Stimulated activated naive CD8-positive, alpha-beta T cell treated with anti-CD3 and anti-CD28 coated beads, Interleukin-15, amount 100 ng/mL, for 72 hours (primary cell): ENCODE data around the gene WSCD2.
A peak's percentile ranks its signal among the peaks of the same experiment; 100 is the strongest.

ENCODE experiments used
- ATAC-seq: fragments of 150-1000 bp; cut with Tn5 transposase; 2 replicates; pipeline ENCODE4 v1.10.0; 2021; ENCODE audit warnings: mild to moderate bottlenecking, moderate library complexity
- DNase-seq, 2 donors: peaks; one replicate each; pipeline ENCODE4 v3.0.0; 2021 to 2022
- H3K27ac Mint-ChIP-seq, 2 donors: one replicate each; pipeline ENCODE4 v1.8.0; 2022; ENCODE audit warnings: mild to moderate bottlenecking in 2 of 2, mixed read lengths in 2 of 2, moderate library complexity in 2 of 2
- H3K27me3 Mint-ChIP-seq: one replicate; pipeline ENCODE4 v1.8.0; 2022; ENCODE audit warnings: mixed read lengths
- H3K4me1 Mint-ChIP-seq: one replicate; pipeline ENCODE4 v1.8.0; 2022; ENCODE audit warnings: mild to moderate bottlenecking, mixed read lengths
- H3K4me3 Mint-ChIP-seq, 2 donors: one replicate each; pipeline ENCODE4 v1.8.0; 2022; ENCODE audit warnings: mild to moderate bottlenecking in 2 of 2, mixed read lengths in 2 of 2, moderate library complexity in 1 of 2
- H3K9me3 Mint-ChIP-seq, 2 donors: one replicate each; pipeline ENCODE4 v1.8.0; 2022; ENCODE audit warnings: mixed read lengths in 2 of 2

Gene WSCD2

GRCh38 chr12:108101605-108102175 lies 27.4 kb upstream of the WSCD2 start:
- ATAC-seq (no peak), DNase-seq (no peak)
- Mint-ChIP-seq H3K4me1 (no peaks in the 10 kb centered on the region), H3K27ac (no peak overlapping the region), H3K9me3 (no peaks in the 10 kb centered on the region), H3K27me3 (peaks cover 16% of the 10 kb centered on the region), H3K4me3 (no peak overlapping the region)

GRCh38 chr12:108102363-108102762 lies 26.7 kb upstream of the WSCD2 start:
- peaks cover 16% of the 10 kb centered on the region for H3K27me3 Mint-ChIP-seq
- no peak overlapping the region for H3K4me3 Mint-ChIP-seq
- no peak overlapping the region for H3K27ac Mint-ChIP-seq
- no peaks in the 10 kb centered on the region for H3K4me1 Mint-ChIP-seq
- no peaks in the 10 kb centered on the region for H3K9me3 Mint-ChIP-seq
- ATAC-seq (no peak), DNase-seq (no peak)

- Mint-ChIP-seq H3K4me3 (no peak overlapping the region), H3K27ac (no peak overlapping the region), H3K27me3 (peaks cover 16% of the 10 kb centered on the region), H3K4me1 (no peaks in the 10 kb centered on the region), H3K9me3 (no peaks in the 10 kb centered on the region)
- DNase-seq (no peak), ATAC-seq (no peak)
Observed at GRCh38 chr12:108103087-108103486, 26.0 kb upstream of the WSCD2 start.

GRCh38 chr12:108103517-108103916 lies 25.6 kb upstream of the WSCD2 start:
- Mint-ChIP-seq H3K4me1 (no peaks in the 10 kb centered on the region), H3K9me3 (no peaks in the 10 kb centered on the region), H3K27ac (no peak overlapping the region), H3K4me3 (no peak overlapping the region), H3K27me3 (peaks cover 16% of the 10 kb centered on the region)
- ATAC-seq (no peak), DNase-seq (no peak)

GRCh38 chr12:108104657-108105056 lies 24.4 kb upstream of the WSCD2 start:
- ATAC-seq (no peak), DNase-seq (no peak)
- Mint-ChIP-seq H3K4me1 (no peaks in the 10 kb centered on the region), H3K9me3 (no peaks in the 10 kb centered on the region), H3K27me3 (peaks cover 16% of the 10 kb centered on the region), H3K4me3 (no peak overlapping the region), H3K27ac (no peak overlapping the region)

- H3K4me1 Mint-ChIP-seq, result no peaks in the 10 kb centered on the region
- H3K9me3 Mint-ChIP-seq, result no peaks in the 10 kb centered on the region
- peaks cover 5% of the 10 kb centered on the region for H3K27me3 Mint-ChIP-seq
- DNase-seq (no peak), ATAC-seq (no peak)
- H3K4me3 Mint-ChIP-seq, result no peak overlapping the region
- no peak overlapping the region for H3K27ac Mint-ChIP-seq
Observed at GRCh38 chr12:108106599-108106998, 22.5 kb upstream of the WSCD2 start.

GRCh38 chr12:108107293-108107692 lies 21.8 kb upstream of the WSCD2 start:
- Mint-ChIP-seq H3K4me1 (no peaks in the 10 kb centered on the region), H3K27me3 (peaks cover 5% of the 10 kb centered on the region), H3K4me3 (no peak overlapping the region), H3K27ac (no peak overlapping the region), H3K9me3 (no peaks in the 10 kb centered on the region)
- no peak for DNase-seq
- ATAC-seq, result no peak

GRCh38 chr12:108109504-108109903 lies 19.6 kb upstream of the WSCD2 start:
- DNase-seq (no peak), ATAC-seq (no peak)
- Mint-ChIP-seq H3K4me3 (no peak overlapping the region), H3K4me1 (no peaks in the 10 kb centered on the region), H3K27ac (no peak overlapping the region), H3K27me3 (peaks cover 5% of the 10 kb centered on the region), H3K9me3 (no peaks in the 10 kb centered on the region)

GRCh38 chr12:108109954-108110353 lies 19.1 kb upstream of the WSCD2 start:
- H3K27ac Mint-ChIP-seq, result no peak overlapping the region
- no peak overlapping the region for H3K4me3 Mint-ChIP-seq
- H3K4me1 Mint-ChIP-seq, result no peaks in the 10 kb centered on the region
- ATAC-seq, result no peak
- H3K9me3 Mint-ChIP-seq, result no peaks in the 10 kb centered on the region
- no peak for DNase-seq
- H3K27me3 Mint-ChIP-seq, result peaks cover 5% of the 10 kb centered on the region

GRCh38 chr12:108110844-108111243 lies 18.2 kb upstream of the WSCD2 start:
- Mint-ChIP-seq H3K27me3 (peaks cover 5% of the 10 kb centered on the region), H3K27ac (no peak overlapping the region)

GRCh38 chr12:108112832-108113556 lies 16.1 kb upstream of the WSCD2 start:
- DNase-seq (no peak), ATAC-seq (no peak)
- no peaks in the 10 kb centered on the region for H3K9me3 Mint-ChIP-seq
- H3K27ac Mint-ChIP-seq, result no peak overlapping the region
- no peaks in the 10 kb centered on the region for H3K4me1 Mint-ChIP-seq
- peaks cover 5% of the 10 kb centered on the region for H3K27me3 Mint-ChIP-seq
- no peak overlapping the region for H3K4me3 Mint-ChIP-seq

More at GRCh38 chr12:108110844-108111243, 18.2 kb upstream of the WSCD2 start:
- no peaks in the 10 kb centered on the region for H3K9me3 Mint-ChIP-seq
- ATAC-seq, result no peak
- no peaks in the 10 kb centered on the region for H3K4me1 Mint-ChIP-seq
- no peak overlapping the region for H3K4me3 Mint-ChIP-seq
- DNase-seq, result no peak

- DNase-seq (no peak), ATAC-seq (no peak)
- peaks cover 0 to 4% of the 10 kb centered on the region in 2 donors for H3K9me3 Mint-ChIP-seq
- H3K4me1 Mint-ChIP-seq, result no peaks in the 10 kb centered on the region
- no peak overlapping the region for H3K27ac Mint-ChIP-seq
- no peak overlapping the region for H3K4me3 Mint-ChIP-seq
- H3K27me3 Mint-ChIP-seq, result peaks cover 15% of the 10 kb centered on the region
Observed at GRCh38 chr12:108115123-108116121, 13.7 kb upstream of the WSCD2 start.

GRCh38 chr12:108116254-108116653 lies 12.8 kb upstream of the WSCD2 start:
- no peak overlapping the region for H3K4me3 Mint-ChIP-seq
- H3K4me1 Mint-ChIP-seq, result no peaks in the 10 kb centered on the region
- H3K27ac Mint-ChIP-seq, result no peak overlapping the region
- ATAC-seq (no peak), DNase-seq (no peak)
- peaks cover 0 to 4% of the 10 kb centered on the region in 2 donors for H3K9me3 Mint-ChIP-seq
- H3K27me3 Mint-ChIP-seq, result peaks cover 21% of the 10 kb centered on the region

GRCh38 chr12:108116699-108117098 lies 12.4 kb upstream of the WSCD2 start:
- peaks cover 20% of the 10 kb centered on the region for H3K27me3 Mint-ChIP-seq
- H3K4me1 Mint-ChIP-seq, result no peaks in the 10 kb centered on the region
- ATAC-seq (no peak), DNase-seq (no peak)
- H3K4me3 Mint-ChIP-seq, result no peak overlapping the region
- peaks cover 0 to 4% of the 10 kb centered on the region in 2 donors for H3K9me3 Mint-ChIP-seq
- no peak overlapping the region for H3K27ac Mint-ChIP-seq

- no peak overlapping the region for H3K4me3 Mint-ChIP-seq
- peaks cover 0 to 4% of the 10 kb centered on the region in 2 donors for H3K9me3 Mint-ChIP-seq
- DNase-seq, result no peak
- H3K4me1 Mint-ChIP-seq, result no peaks in the 10 kb centered on the region
- peaks cover 20% of the 10 kb centered on the region for H3K27me3 Mint-ChIP-seq
- no peak for ATAC-seq
- H3K27ac Mint-ChIP-seq, result peak overlapping the region in 1 of 2 donors; percentile 6
Observed at GRCh38 chr12:108117163-108117849, 11.8 kb upstream of the WSCD2 start.
